Neural progenitor cell (in vitro differentiated cells): ENCODE results near the gene MARCHF5.

Experiments
- CTCF ChIP-seq: fragments of 200-600 bp; sonication (generic); IDR thresholded peaks from 2 replicates; pipeline ENCODE4 v1.5.1; 2017; ENCODE audit warnings: antibody characterized with exemption, mild to moderate bottlenecking
- EZH2 ChIP-seq: fragments of 200-600 bp; sonication (generic); IDR thresholded peaks from 2 replicates; pipeline ENCODE4 v1.6.1; 2017; ENCODE audit warnings: antibody characterized with exemption, mild to moderate bottlenecking, moderate library complexity

DNA sequence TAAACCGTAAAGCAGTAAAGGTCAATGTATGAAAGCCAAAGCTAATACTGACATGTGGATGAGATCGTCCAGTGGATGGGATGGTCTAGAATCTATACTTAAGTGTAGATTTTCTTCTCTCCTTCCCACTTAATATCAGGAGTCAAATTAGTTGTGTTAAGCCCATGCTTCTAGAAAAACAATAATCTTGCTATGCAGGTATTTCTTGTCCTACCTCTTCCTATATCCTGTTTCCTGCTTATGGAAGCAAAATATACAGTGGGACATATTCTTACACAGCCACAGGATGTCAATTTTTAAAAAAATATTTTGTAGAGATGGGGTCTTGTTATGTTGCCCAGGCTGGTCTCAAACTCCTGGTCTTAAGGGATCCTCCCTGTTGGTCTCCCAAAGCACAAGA, 27.6 kb upstream of the MARCHF5 start:
- TF ChIP-seq EZH2 (no peak), CTCF (no peak)
